ENCODE data around the gene PRR7.

DNA sequence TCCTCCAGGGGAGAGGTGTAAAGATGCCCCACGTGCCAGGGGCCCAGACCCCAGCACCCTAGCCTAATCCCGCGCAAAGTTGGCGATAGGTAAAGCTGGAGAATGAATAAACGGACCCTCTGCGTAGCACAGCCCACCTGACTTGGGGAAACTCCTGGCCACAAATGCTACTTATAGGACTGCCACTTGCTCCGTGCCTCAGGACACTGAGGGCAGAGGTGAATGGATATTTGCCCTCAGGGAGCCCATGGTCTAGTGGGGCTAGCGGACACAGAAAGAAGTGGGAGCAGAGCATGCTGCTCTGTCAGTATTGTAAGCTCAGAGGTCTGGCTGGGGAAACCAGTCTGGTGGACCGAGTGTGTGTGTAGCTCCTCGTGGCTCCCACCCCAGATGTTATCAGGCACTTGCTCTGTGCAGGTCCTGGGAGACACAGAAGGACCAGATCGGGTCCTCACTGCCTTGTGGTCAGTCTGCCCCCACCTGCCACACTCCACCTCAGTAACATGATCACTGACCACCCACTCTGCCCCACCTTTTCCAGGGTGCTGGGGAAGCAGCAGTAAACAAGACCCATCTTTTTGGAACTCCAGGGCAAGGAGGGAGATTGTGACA is 19.3 kb upstream of the PRR7 start:
- TF ChIP-seq, protein P1, sequence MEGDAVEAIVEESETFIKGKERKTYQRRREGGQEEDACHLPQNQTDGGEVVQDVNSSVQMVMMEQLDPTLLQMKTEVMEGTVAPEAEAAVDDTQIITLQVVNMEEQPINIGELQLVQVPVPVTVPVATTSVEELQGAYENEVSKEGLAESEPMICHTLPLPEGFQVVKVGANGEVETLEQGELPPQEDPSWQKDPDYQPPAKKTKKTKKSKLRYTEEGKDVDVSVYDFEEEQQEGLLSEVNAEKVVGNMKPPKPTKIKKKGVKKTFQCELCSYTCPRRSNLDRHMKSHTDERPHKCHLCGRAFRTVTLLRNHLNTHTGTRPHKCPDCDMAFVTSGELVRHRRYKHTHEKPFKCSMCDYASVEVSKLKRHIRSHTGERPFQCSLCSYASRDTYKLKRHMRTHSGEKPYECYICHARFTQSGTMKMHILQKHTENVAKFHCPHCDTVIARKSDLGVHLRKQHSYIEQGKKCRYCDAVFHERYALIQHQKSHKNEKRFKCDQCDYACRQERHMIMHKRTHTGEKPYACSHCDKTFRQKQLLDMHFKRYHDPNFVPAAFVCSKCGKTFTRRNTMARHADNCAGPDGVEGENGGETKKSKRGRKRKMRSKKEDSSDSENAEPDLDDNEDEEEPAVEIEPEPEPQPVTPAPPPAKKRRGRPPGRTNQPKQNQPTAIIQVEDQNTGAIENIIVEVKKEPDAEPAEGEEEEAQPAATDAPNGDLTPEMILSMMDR (CRISPR knock-in tag; IDR thresholded peaks at IDR 0.05): 0 out of 2 replicates have a peak, but pooled peaks have one; percentile 0
- TF ChIP-seq, protein P2, sequence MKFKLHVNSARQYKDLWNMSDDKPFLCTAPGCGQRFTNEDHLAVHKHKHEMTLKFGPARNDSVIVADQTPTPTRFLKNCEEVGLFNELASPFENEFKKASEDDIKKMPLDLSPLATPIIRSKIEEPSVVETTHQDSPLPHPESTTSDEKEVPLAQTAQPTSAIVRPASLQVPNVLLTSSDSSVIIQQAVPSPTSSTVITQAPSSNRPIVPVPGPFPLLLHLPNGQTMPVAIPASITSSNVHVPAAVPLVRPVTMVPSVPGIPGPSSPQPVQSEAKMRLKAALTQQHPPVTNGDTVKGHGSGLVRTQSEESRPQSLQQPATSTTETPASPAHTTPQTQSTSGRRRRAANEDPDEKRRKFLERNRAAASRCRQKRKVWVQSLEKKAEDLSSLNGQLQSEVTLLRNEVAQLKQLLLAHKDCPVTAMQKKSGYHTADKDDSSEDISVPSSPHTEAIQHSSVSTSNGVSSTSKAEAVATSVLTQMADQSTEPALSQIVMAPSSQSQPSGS (CRISPR knock-in tag; IDR thresholded peaks at IDR 0.05): no peak
- TF ChIP-seq ERF (CRISPR knock-in tag; IDR thresholded peaks at IDR 0.05) (no peak), IKZF4 (CRISPR knock-in tag; IDR thresholded peaks at IDR 0.05; ENCODE audit: borderline replicate concordance, low read depth, not compliant biosample characterization) (no peak), JUND (CRISPR knock-in tag; IDR thresholded peaks at IDR 0.05) (no peak), ZFP36 (IDR thresholded peaks at IDR 0.05; ENCODE audit: borderline replicate concordance, low read depth, low read length, partially characterized antibody) (no peak), MZF1 (CRISPR knock-in tag; IDR thresholded peaks at IDR 0.05; ENCODE audit: borderline replicate concordance) (no peak), KLF9 (CRISPR knock-in tag; IDR thresholded peaks at IDR 0.05; ENCODE audit: low read depth) (no peak), POLR2A (IDR thresholded peaks at IDR 0.05; ENCODE audit: insufficient read depth in 1 of 2, low read depth in 2 of 2, low read length in 2 of 2) (no peak)
- TF ChIP-seq, protein P3, sequence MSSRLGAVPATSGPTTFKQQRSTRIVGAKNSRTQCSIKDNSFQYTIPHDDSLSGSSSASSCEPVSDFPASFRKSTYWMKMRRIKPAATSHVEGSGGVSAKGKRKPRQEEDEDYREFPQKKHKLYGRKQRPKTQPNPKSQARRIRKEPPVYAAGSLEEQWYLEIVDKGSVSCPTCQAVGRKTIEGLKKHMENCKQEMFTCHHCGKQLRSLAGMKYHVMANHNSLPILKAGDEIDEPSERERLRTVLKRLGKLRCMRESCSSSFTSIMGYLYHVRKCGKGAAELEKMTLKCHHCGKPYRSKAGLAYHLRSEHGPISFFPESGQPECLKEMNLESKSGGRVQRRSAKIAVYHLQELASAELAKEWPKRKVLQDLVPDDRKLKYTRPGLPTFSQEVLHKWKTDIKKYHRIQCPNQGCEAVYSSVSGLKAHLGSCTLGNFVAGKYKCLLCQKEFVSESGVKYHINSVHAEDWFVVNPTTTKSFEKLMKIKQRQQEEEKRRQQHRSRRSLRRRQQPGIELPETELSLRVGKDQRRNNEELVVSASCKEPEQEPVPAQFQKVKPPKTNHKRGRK (CRISPR knock-in tag; IDR thresholded peaks at IDR 0.05): no peak
- TF ChIP-seq, protein P4, sequence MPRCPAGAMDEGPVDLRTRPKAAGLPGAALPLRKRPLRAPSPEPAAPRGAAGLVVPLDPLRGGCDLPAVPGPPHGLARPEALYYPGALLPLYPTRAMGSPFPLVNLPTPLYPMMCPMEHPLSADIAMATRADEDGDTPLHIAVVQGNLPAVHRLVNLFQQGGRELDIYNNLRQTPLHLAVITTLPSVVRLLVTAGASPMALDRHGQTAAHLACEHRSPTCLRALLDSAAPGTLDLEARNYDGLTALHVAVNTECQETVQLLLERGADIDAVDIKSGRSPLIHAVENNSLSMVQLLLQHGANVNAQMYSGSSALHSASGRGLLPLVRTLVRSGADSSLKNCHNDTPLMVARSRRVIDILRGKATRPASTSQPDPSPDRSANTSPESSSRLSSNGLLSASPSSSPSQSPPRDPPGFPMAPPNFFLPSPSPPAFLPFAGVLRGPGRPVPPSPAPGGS (CRISPR knock-in tag; IDR thresholded peaks at IDR 0.05): 0 out of 2 replicates have a peak, but pooled peaks have one; percentile 10

Measured in HepG2 (cell line).